HEK293 (cell line): ENCODE measurements around the gene PITPNM2.

ENCODE experiments used
- CTCF ChIA-PET: fragments of 350-600 bp; formaldehyde crosslinking; extraction: SDS; loops from one replicate; lab custom pipeline; 2021; ENCODE audit warnings: antibody characterized with exemption; lab: Yijun Ruan, JAX
- POLR2A ChIA-PET: fragments of 300-600 bp; formaldehyde crosslinking; extraction: SDS; loops from one replicate; lab custom pipeline; 2020; ENCODE audit warnings: antibody characterized with exemption, inconsistent platforms; lab: Yijun Ruan, JAX
- H3K27ac ChIP-seq: fragments of 200-500 bp; sonication (Bioruptor generic); 2 replicates; pipeline ENCODE4 v1.5.1; 2014; ENCODE audit warnings: low read depth, low read length, control low read depth, inconsistent platforms; ENCODE audit errors: extremely low read depth
- H3K36me3 ChIP-seq, 2 experiments: fragments of 200-500 bp in 1 of 2; sonication (Bioruptor generic) in 1 of 2; 1 replicate in 1 of 2; 2 replicates in 1 of 2; pipeline ENCODE4 v1.5.1; 2014 to 2017; ENCODE audit warnings: inconsistent platforms in 2 of 2, low read length in 2 of 2; ENCODE audit not compliant: control insufficient read depth in 2 of 2, insufficient read depth in 1 of 2
- H3K4me1 ChIP-seq: fragments of 200-500 bp; sonication (Bioruptor generic); 2 replicates; pipeline ENCODE4 v1.5.1; 2014; ENCODE audit warnings: mild to moderate bottlenecking, low read length, inconsistent platforms; ENCODE audit not compliant: control insufficient read depth, insufficient read depth
- H3K4me3 ChIP-seq: 2 replicates; pipeline ENCODE4 v1.5.1; 2011; ENCODE audit warnings: low read depth, mild to moderate bottlenecking, control low read depth, low read length, moderate library complexity
- H3K9me3 ChIP-seq: fragments of 200-500 bp; sonication (Bioruptor generic); 2 replicates; pipeline ENCODE4 v1.5.1; 2014; ENCODE audit warnings: low read depth, low read length, inconsistent platforms; ENCODE audit not compliant: control insufficient read depth, insufficient read depth
- EGR2 ChIP-seq: fragments of 450-650 bp; formaldehyde crosslinking; IDR thresholded peaks from 2 replicates; pipeline ENCODE4 v1.5.1; 2016; ENCODE audit warnings: low read depth, missing biosample characterization, missing genetic modification characterization
- IKZF3 ChIP-seq: fragments of 450-650 bp; IDR thresholded peaks from 2 replicates; pipeline ENCODE4 v1.5.0; 2018; ENCODE audit warnings: missing biosample characterization, mild to moderate bottlenecking, missing genetic modification characterization, moderate library complexity
- KLF10 ChIP-seq: fragments of 450-650 bp; IDR thresholded peaks from 2 replicates; pipeline ENCODE4 v1.5.1; 2018; ENCODE audit warnings: missing biosample characterization, mild to moderate bottlenecking, missing genetic modification characterization
- KLF8 ChIP-seq: fragments of 450-650 bp; formaldehyde crosslinking; IDR thresholded peaks from 2 replicates; pipeline ENCODE4 v1.5.1; 2016; ENCODE audit warnings: missing biosample characterization, missing genetic modification characterization
- SALL2 ChIP-seq: fragments of 450-650 bp; formaldehyde crosslinking; IDR thresholded peaks from 2 replicates; pipeline ENCODE4 v1.5.0; 2017; ENCODE audit warnings: missing biosample characterization, mild to moderate bottlenecking, missing genetic modification characterization, borderline replicate concordance
- YY1 ChIP-seq: fragments of 450-650 bp; formaldehyde crosslinking; IDR thresholded peaks from 2 replicates; pipeline ENCODE4 v1.5.1; 2018; ENCODE audit warnings: missing biosample characterization, missing genetic modification characterization
- ZBTB17 ChIP-seq: fragments of 450-650 bp; formaldehyde crosslinking; IDR thresholded peaks from 2 replicates; pipeline ENCODE4 v1.5.1; 2016; ENCODE audit warnings: missing biosample characterization, missing genetic modification characterization
- ZBTB8A ChIP-seq: fragments of 450-650 bp; formaldehyde crosslinking; IDR thresholded peaks from 2 replicates; pipeline ENCODE4 v1.5.1; 2016; ENCODE audit warnings: missing biosample characterization, missing genetic modification characterization
- ZEB2 ChIP-seq: fragments of 450-650 bp; formaldehyde crosslinking; IDR thresholded peaks from 2 replicates; pipeline ENCODE4 v1.5.1; 2016; ENCODE audit warnings: missing biosample characterization, missing genetic modification characterization
- ZFHX2 ChIP-seq: fragments of 450-650 bp; formaldehyde crosslinking; conservative IDR thresholded peaks from 2 replicates; pipeline ENCODE4 v1.5.1; 2016; ENCODE audit warnings: missing biosample characterization, missing genetic modification characterization
- ZNF2 ChIP-seq: fragments of 450-650 bp; formaldehyde crosslinking; IDR thresholded peaks from 2 replicates; pipeline ENCODE4 v1.5.1; 2016; ENCODE audit warnings: missing biosample characterization, missing genetic modification characterization
- ZNF302 ChIP-seq: fragments of 450-650 bp; formaldehyde crosslinking; IDR thresholded peaks from 2 replicates; pipeline ENCODE4 v1.5.1; 2016; ENCODE audit warnings: missing biosample characterization, missing genetic modification characterization, low read depth
- ZNF335 ChIP-seq: fragments of 450-650 bp; formaldehyde crosslinking; conservative IDR thresholded peaks from 2 replicates; pipeline ENCODE4 v1.5.1; 2016; ENCODE audit warnings: missing biosample characterization, missing genetic modification characterization
- ZNF366 ChIP-seq: fragments of 450-650 bp; formaldehyde crosslinking; conservative IDR thresholded peaks from 2 replicates; pipeline ENCODE4 v1.5.1; 2016; ENCODE audit warnings: missing biosample characterization, missing genetic modification characterization
- ZNF521 ChIP-seq: fragments of 450-650 bp; formaldehyde crosslinking; IDR thresholded peaks from 2 replicates; pipeline ENCODE4 v1.5.1; 2017; ENCODE audit warnings: missing biosample characterization, mild to moderate bottlenecking, missing genetic modification characterization
- ZNF561 ChIP-seq: fragments of 450-650 bp; IDR thresholded peaks from 2 replicates; pipeline ENCODE4 v1.5.1; 2018; ENCODE audit warnings: missing biosample characterization, missing genetic modification characterization, borderline replicate concordance
- ZNF768 ChIP-seq: fragments of 450-650 bp; formaldehyde crosslinking; IDR thresholded peaks from 2 replicates; pipeline ENCODE4 v1.5.1; 2018; ENCODE audit warnings: missing biosample characterization, mild to moderate bottlenecking, missing genetic modification characterization
- TF ChIP-seq, protein P1 (sequence below): fragments of 450-650 bp; formaldehyde crosslinking; optimal IDR thresholded peaks from 2 replicates; pipeline ENCODE3; 2016; ENCODE audit warnings: missing biosample characterization, mild to moderate bottlenecking, missing genetic modification characterization
- TF ChIP-seq, protein P2 (sequence below): sonication (generic); formaldehyde crosslinking; IDR thresholded peaks from 2 replicates; pipeline ENCODE4 v1.8.1; 2022; ENCODE audit warnings: mild to moderate bottlenecking, moderate library complexity, missing genetic modification reagents
- TF ChIP-seq, protein P3 (sequence below): fragments of 450-650 bp; formaldehyde crosslinking; IDR thresholded peaks from 2 replicates; pipeline ENCODE4 v1.5.1; 2016; ENCODE audit warnings: missing biosample characterization, missing genetic modification characterization
- TF ChIP-seq, protein P4 (sequence below): fragments of 450-650 bp; formaldehyde crosslinking; IDR thresholded peaks from 2 replicates; pipeline ENCODE4 v1.5.1; 2016; ENCODE audit warnings: missing biosample characterization, missing genetic modification characterization

PITPNM2 gene

DNA sequence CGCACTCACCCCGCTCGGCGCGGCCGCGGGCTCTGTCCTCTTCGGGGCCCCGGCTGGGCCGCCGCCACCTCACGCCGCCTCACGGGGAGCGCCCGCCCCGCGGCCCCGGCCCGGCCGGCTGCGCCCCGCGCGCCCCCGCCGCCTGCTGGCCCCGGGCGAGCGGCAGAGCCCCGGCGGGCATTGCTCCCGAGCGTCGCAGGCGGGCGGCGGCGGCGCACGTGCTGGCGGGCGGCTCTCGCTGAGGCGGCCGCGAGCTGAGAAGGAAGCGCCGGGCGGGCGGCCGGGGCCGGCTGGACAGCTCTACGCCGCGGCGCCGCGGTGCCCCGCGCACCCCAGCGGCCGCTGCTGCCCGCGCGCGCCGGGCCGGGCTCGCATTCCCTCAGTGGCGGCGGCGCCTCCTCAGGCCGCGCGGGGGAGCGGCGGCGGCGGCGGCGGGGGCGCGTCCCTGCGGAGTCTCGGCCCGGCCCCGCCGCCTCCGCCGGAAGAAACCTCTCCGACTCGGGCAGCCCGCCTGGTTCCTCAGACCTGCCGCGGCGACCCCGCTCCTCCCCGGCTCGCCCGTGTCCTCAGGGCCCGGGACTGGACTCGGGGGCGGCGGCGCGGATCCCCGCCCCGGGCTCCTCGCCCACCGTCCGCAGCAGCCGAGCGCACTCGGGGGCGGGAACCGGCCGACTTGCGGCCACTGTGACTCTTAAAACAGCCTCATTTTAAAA is at the start of gene PITPNM2:
Gene PITPNM2, minus strand, starts transcription at position 347 of the 713 bp plus-strand sequence. CDS start 116,500 bp downstream, outside the sequence.
- Histone ChIP-seq H3K9me3 (no peaks in the 10 kb centered on the region), H3K4me3 (peak within 1 kb of the TSS; percentile 60), H3K27ac (peak within 1 kb of the TSS; percentile 70; the same call in 1 of the 2 replicates), H3K4me1 (peaks cover 7% of the 10 kb centered on the region; the same call in 1 of the 2 replicates), H3K36me3 (peaks cover 6 to 16% of the 10 kb centered on the region in 2 experiments)
- POLR2A ChIA-PET: interaction anchor here (1.0 to 1.1 kb wide), 2 partner anchors 96 to 107 kb away, joined by 3 read pairs; no protein-coding TSS in a partner anchor
- no peak for TF ChIP-seq ZBTB17 (tag by site-specific recombination)
- TF ChIP-seq ZFHX2 (tag by site-specific recombination): peak; percentile 72
- TF ChIP-seq ZNF2 (tag by site-specific recombination): no peak
- no peak for TF ChIP-seq YY1 (tag by site-specific recombination)
- peak; percentile 59; the same call in 1 of the 2 replicates for TF ChIP-seq KLF10 (tag by site-specific recombination)
- peak; percentile 78; the same call in 1 of the 2 replicates for TF ChIP-seq ZNF561 (tag by site-specific recombination)
- no peak for TF ChIP-seq ZEB2 (tag by site-specific recombination)
- TF ChIP-seq ZNF335 (tag by site-specific recombination): no peak
- TF ChIP-seq, protein P1, sequence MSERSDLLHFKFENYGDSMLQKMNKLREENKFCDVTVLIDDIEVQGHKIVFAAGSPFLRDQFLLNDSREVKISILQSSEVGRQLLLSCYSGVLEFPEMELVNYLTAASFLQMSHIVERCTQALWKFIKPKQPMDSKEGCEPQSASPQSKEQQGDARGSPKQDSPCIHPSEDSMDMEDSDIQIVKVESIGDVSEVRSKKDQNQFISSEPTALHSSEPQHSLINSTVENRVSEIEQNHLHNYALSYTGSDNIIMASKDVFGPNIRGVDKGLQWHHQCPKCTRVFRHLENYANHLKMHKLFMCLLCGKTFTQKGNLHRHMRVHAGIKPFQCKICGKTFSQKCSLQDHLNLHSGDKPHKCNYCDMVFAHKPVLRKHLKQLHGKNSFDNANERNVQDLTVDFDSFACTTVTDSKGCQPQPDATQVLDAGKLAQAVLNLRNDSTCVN: peak; percentile 77
- TF ChIP-seq ZNF366 (tag by site-specific recombination): no peak
- no peak for TF ChIP-seq IKZF3
- TF ChIP-seq KLF8 (tag by site-specific recombination): peak; percentile 14; the same call in 1 of the 2 replicates
- TF ChIP-seq ZNF302: no peak
- TF ChIP-seq, protein P2, sequence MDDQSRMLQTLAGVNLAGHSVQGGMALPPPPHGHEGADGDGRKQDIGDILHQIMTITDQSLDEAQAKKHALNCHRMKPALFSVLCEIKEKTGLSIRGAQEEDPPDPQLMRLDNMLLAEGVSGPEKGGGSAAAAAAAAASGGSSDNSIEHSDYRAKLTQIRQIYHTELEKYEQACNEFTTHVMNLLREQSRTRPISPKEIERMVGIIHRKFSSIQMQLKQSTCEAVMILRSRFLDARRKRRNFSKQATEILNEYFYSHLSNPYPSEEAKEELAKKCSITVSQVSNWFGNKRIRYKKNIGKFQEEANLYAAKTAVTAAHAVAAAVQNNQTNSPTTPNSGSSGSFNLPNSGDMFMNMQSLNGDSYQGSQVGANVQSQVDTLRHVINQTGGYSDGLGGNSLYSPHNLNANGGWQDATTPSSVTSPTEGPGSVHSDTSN: 0 out of 2 replicates have a peak, but pooled peaks have one; percentile 5
- TF ChIP-seq ZBTB8A (tag by site-specific recombination): peak; percentile 40; the same call in 1 of the 2 replicates
- TF ChIP-seq EGR2 (tag by site-specific recombination): peak; percentile 37; the same call in 1 of the 2 replicates
- TF ChIP-seq ZNF768: no peak
- CTCF ChIA-PET: interaction anchor here (0.6 to 1.8 kb wide), 4 partner anchors 76 to 148 kb away, joined by 3 to 5 read pairs (median 4); no protein-coding TSS in a partner anchor

DNA sequence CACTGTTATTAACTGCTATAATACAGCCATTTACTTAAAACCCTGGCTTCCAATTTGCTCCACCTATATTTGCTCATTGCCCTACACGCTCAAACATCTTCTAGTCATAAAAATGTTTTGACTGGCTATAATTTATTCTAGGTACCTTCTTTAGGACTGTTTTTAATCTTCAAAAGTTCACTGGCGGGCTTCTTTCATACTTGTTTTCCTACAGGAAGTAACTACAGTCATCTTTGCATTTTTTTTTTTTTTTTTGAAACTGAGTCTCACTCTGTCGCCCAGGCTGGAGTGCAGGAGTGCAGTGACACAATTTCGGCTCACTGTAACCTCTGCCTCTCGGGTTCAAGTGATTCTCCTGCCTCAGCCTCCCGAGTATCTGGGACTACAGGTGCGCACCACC is 49.5 kb upstream of the PITPNM2 start:
- Histone ChIP-seq H3K4me1 (no peaks in the 10 kb centered on the region), H3K9me3 (no peaks in the 10 kb centered on the region), H3K27ac (no peak overlapping the region), H3K4me3 (no peak overlapping the region), H3K36me3 (peaks cover 80 to 85% of the 10 kb centered on the region in 2 experiments)
- ChIA-PET CTCF (no interaction called here), POLR2A (interaction anchor here (0.7 to 1.0 kb wide), 2 partner anchors 33 to 139 kb away, joined by 3 to 4 read pairs; partner anchors contain the start of genes MPHOSPH9 and MTRFR)
- TF ChIP-seq, protein P3, sequence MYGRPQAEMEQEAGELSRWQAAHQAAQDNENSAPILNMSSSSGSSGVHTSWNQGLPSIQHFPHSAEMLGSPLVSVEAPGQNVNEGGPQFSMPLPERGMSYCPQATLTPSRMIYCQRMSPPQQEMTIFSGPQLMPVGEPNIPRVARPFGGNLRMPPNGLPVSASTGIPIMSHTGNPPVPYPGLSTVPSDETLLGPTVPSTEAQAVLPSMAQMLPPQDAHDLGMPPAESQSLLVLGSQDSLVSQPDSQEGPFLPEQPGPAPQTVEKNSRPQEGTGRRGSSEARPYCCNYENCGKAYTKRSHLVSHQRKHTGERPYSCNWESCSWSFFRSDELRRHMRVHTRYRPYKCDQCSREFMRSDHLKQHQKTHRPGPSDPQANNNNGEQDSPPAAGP (tag by site-specific recombination): no peak
- TF ChIP-seq, protein P4, sequence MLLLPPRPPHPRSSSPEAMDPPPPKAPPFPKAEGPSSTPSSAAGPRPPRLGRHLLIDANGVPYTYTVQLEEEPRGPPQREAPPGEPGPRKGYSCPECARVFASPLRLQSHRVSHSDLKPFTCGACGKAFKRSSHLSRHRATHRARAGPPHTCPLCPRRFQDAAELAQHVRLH (tag by site-specific recombination): no peak
- TF ChIP-seq ZNF521 (no peak), SALL2 (tag by site-specific recombination) (no peak), ZNF302 (no peak)
